Left colon (tissue), 2 donors: ENCODE data around the gene CDH7. TPM values are rescaled to one million over a fixed set of nuclear protein-coding genes. Genes with fewer than 3 reads are reported as not detected.
A peak's percentile ranks its signal among the peaks of the same experiment; 100 is the strongest.

Source experiments
- ATAC-seq: fragments of 200-7000 bp; cut with Tn5 transposase; one replicate; pipeline ENCODE4 v1.9.1; 2020; ENCODE audit warnings: mild to moderate bottlenecking, moderate library complexity
- DNase-seq, 2 donors: peaks; one replicate each; pipeline ENCODE4 v3.0.0-alpha.2; 2020
- intact Hi-C, 2 donors: fragments of 100-400 bp; cut with DNase I in 1 of 2; cut with micrococcal nuclease in 1 of 2; formaldehyde crosslinking; loops; one replicate each; pipeline versions ENCODE4 v1.11.2 to v1.14.0; 2022; cut with DNase I, micrococcal nuclease
- total RNA-seq, 2 donors: library from RNA; stranded (reverse); fragmentation: NEBNext Ultra II Directional; extraction: Animal tissue kit (Norgen Biotek cat#: 25700); gene quantifications; one replicate each; pipeline ENCODE4 v1.2.1, GENCODE V29; 2021
- donor health status: DM: no; HTN: no; CAD: no.
- donor health status: DM: yes; HTN: yes; CAD: no.

CDH7 gene
- total RNA-seq, 2 donors from 2014 or later = not detected

- no peak for DNase-seq
- intact Hi-C loops = no loop called here
- no peak for ATAC-seq
Measured at GRCh38 chr18:65876310-65876709, 125.5 kb downstream of the CDH7 start.

- intact Hi-C loops = no loop called here
- no peak for ATAC-seq
- no peak for DNase-seq
Measured at GRCh38 chr18:65897292-65897691, 146.5 kb downstream of the CDH7 start.

- no peak for ATAC-seq
- DNase-seq = no peak
- intact Hi-C loops = no loop called here
Measured at GRCh38 chr18:65901522-65901921, 150.7 kb downstream of the CDH7 start.

GRCh38 chr18:65906621-65907034, 155.8 kb downstream of the CDH7 start:
- ATAC-seq (peak; percentile 99), DNase-seq (peak; percentile 41 to 68)
- intact Hi-C loops = no loop called here

- DNase-seq = no peak
- intact Hi-C loops = no loop called here
- no peak for ATAC-seq
Measured at GRCh38 chr18:65907281-65907680, 156.5 kb downstream of the CDH7 start.

- DNase-seq = no peak
- ATAC-seq = peak; percentile 55
- intact Hi-C loops = no loop called here
Measured at GRCh38 chr18:65919018-65919417, 168.2 kb downstream of the CDH7 start.

- intact Hi-C loops = no loop called here
- ATAC-seq = no peak
- DNase-seq = no peak
Measured at GRCh38 chr18:65919663-65920062, 168.9 kb downstream of the CDH7 start.

- intact Hi-C loops = no loop called here
- ATAC-seq (no peak), DNase-seq (no peak)
Measured at GRCh38 chr18:65922103-65922502, 171.3 kb downstream of the CDH7 start.

GRCh38 chr18:65924904-65925303, 174.1 kb downstream of the CDH7 start:
- DNase-seq (no peak), ATAC-seq (peak; percentile 90)
- intact Hi-C loops = no loop called here

GRCh38 chr18:65934874-65935273, 184.1 kb downstream of the CDH7 start:
- DNase-seq (no peak), ATAC-seq (peak; percentile 74)
- intact Hi-C loops = loop anchor here in 1 of 2 donors (10.0 kb wide), 1 partner anchor 60 kb away; no protein-coding TSS in a partner anchor

- no peak for ATAC-seq
- intact Hi-C loops = loop anchor here in 1 of 2 donors (10.0 kb wide), 1 partner anchor 58 kb away; no protein-coding TSS in a partner anchor
Measured at GRCh38 chr18:65936678-65937077, 185.9 kb downstream of the CDH7 start.

GRCh38 chr18:65937180-65937579, 186.4 kb downstream of the CDH7 start:
- no peak for DNase-seq
- intact Hi-C loops = loop anchor here in 1 of 2 donors (10.0 kb wide), 1 partner anchor 58 kb away; no protein-coding TSS in a partner anchor
- no peak for ATAC-seq

More at GRCh38 chr18:65936678-65937077, 185.9 kb downstream of the CDH7 start:
- DNase-seq = no peak

- intact Hi-C loops = loop anchor here in 1 of 2 donors (10.0 kb wide), 1 partner anchor 56 kb away; no protein-coding TSS in a partner anchor
- peak; percentile 59 for ATAC-seq
- DNase-seq = peak in 1 of 2 donors; percentile 9
Measured at GRCh38 chr18:65938592-65939372, 188.0 kb downstream of the CDH7 start.
